Femur (tissue), 1 donor: ENCODE measurements around the gene MATN1.

Experiments used
- DNase-seq: peaks from one replicate; pipeline ENCODE4 v3.0.0-alpha.2; 2017

Gene MATN1

DNA sequence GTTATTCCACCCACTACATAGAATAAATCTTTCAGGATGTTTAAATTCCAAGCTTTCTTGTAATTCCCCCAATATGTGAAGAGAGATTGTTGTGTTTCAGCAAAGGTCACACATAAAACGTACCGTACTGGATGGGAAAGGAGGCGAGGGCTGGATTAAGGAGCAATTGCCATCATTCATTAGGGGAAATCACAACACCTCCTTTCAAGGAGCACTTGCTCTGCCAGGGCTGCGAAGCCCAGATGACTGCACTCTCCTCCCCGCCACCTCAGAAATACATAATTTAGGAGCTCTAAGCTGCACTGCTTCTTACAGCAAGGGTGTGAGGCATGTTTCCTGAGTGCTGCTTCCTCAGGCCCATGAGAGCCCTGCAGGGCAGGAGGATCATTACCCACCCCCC lies 29.6 kb downstream of the MATN1 start:
- no peak for DNase-seq

DNA sequence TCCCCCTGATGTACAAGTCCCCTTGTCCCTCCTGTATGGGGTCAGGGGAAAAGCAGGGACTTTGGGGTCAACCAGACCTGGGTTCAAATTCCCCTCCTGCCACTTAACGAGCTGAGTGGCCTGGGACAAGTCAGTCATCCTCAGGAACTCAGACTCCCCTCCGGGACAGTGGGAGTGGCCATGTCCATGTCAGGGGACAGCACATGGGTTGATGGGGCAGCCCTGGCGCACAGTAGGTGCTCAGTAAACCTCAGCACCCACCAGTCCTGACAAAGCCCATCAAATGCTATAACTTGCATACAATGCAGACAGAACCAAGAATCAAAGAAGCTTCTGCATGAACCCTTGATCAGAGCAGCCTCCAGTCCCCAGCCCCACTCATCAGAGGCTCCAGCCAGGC lies 30.0 kb downstream of the MATN1 start:
- DNase-seq = peak; percentile 12

DNA sequence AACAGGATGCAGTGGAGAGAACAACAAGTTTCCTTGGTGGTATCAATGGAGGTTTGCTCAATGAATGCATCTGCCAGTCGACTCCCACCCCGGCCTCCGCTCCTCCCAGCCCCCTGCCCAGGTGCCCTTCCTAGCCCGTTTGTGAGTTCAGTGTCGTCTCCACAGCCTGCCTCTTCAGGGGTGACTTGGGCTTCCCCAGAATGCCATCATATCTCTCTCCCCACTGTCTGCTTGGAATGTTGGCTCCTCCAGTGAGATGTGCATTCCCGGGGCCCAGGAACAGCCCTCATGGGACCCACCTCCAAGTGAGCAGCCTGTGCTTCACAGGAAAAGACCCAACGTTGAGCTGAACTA lies 30.5 kb downstream of the MATN1 start:
- DNase-seq = peak; percentile 12

DNA sequence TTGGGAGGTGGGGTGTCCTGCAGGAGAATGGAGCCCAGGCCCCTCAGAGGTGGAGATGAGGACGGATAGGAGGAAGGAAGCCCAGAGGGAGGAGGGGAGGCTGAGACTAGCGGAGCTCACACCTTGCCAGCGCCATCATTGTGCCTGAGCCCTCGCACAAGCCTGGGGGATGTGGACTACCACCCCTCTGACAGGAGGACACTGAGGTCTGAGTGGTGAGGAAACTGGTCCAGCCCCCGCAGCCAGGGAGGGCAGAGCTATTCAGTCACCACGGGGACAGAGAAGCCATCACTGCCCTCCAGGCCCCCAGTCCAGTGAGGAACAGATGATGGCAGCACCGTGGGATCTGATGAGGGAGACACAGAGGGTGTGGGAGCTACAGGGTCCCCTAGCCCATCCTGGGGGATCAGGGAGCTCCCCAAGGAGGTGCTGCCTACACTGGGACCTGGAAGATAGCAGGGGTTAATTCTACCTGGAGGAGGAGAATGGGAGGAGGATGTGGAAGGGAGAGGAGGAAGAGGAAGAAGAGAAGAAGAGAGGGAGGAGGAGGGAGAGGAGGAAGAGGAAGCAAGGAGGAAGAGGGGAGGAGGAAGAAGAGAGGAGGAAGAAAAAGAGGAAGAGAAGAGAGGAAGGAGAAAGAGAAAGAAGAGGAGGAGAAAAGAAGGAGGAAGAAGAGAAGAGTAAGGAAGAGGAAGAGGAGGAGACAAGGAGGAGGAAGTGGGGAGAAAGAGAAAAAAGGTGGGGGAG lies 31.0 kb downstream of the MATN1 start:
- peak; percentile 10 for DNase-seq

DNA sequence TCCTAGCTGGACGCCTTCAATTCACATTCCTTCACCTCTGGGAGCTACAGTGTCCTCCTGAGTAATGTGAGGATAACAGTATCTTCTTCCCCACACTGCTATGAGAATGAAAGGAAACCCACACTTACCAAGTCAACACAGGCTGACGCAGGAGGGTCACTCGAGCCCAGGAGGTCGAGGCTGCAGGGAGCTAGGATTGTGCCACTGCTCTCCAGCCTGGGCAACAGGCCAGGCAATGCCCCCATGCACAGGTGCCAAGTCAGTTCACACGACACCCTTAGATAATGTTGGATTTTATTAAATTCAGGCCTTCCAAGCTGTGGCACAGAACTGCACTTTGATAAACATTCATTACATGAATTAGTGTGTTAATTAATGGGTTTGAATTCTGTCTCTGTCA lies 31.9 kb downstream of the MATN1 start:
- peak; percentile 9 for DNase-seq

DNA sequence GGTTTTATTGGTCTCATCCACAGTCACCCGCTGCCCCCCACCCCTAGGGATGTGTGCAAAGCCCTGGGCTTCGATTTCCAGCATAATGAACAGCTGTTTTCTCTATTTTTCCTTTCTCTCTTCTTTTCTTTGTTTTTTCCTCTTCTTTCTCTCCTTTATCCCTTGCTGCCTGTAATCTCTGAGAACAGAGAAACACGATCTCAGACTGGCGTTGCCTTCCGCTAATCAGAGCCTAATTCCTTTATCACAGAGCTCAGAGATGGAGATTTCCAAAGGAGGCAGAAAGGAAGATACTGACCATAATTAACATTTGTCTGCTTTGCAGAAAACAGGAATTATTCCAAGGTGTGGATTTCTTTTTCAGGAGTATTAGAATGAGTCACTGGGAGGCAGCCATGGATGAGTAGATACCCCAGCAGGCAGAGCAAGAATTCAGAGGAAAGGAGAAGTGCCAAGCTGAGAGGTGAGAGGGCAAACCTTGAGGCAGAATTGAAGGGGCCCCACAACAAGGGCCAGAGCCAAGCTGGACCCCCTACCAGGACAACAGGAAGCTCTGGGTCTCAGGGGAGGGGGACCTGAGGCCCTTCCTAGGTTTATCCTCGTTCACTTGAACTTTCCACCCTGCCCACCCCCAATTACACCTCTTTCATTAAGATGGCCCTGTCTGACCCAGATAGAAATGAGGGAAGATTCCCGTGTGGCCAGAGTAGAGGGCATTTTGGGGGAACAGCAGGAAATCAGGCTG lies 33.3 kb downstream of the MATN1 start:
- peak; percentile 10 for DNase-seq

DNA sequence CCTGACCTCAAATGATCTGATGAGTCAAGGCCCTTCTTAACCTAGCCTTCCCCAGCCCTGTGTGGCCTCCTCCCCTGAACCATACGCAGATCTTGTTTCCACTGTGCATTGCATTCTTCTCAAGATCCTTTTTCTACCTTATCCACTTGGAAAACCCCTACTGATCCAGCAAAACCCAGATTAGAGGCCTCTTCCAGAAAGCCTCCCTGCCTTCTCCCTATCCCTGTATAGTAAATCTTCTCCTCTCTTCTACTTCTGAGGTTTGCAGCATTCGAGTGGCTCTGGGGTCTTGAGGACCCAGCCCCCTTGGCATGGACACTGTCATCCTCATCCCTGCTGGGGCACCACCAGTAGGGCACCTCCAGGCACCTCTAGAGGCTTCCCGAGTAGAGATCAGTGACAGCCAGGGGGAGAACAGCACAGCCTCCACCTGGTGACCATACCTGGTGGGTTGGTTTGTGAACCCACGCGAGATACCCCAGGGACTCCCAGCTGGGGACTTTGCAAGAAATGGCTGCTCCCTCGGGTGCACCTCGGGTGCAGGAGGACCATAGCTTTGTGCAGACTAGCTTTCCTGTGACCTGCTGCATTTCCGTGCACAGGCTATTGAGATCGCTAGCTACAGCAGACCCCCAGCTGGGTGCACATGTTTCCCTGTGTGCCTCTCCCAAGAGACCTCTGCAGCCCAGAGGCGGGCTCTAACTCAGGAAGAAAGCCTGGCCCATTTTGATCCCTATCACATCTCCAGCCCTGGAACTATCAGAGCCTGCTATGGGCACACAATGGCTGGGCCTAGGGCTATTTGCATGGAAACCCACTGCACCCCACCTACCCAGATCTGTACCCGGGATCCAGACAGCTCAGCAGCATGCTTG lies 34.2 kb downstream of the MATN1 start:
- DNase-seq = peak; percentile 13

DNA sequence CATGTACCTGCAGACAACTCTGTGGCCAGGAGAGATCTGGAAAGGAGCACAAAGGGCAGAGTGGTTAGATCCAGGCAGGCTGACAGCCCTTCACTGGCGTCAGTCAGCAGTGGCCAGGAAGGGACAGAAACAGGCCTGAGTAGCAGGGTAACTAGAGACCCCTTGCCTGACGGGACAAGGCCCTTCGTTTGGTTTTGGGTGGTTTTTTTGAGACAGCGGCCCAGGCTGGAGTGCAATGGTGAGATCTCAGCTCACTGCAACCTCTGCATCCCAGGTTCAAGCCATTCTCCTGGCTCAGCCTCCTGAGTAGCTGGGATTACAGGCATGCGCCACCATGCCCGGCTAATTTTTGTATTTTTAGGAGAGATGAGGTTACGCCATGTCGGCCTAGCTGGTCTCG lies 34.9 kb downstream of the MATN1 start:
- peak; percentile 4 for DNase-seq

DNA sequence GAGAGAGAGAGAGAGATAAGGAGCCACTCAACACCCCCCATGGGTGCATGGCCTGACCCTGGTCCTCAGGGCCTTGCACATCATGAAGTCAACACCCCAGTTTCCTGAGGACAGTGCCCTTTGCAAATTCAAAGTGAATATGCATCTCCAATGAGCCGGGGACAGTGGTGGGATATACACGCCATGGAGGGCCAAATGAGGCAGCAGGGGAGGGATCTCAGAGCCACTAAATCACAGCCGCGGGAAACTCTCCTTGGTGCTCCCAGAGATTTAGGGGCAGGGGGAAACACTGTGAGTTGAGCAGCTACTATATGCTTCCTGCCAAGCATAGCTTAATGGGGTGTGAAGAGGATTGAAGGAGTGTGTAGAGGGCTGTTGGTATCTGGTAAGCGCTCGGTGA lies 35.5 kb downstream of the MATN1 start:
- DNase-seq = no peak

DNA sequence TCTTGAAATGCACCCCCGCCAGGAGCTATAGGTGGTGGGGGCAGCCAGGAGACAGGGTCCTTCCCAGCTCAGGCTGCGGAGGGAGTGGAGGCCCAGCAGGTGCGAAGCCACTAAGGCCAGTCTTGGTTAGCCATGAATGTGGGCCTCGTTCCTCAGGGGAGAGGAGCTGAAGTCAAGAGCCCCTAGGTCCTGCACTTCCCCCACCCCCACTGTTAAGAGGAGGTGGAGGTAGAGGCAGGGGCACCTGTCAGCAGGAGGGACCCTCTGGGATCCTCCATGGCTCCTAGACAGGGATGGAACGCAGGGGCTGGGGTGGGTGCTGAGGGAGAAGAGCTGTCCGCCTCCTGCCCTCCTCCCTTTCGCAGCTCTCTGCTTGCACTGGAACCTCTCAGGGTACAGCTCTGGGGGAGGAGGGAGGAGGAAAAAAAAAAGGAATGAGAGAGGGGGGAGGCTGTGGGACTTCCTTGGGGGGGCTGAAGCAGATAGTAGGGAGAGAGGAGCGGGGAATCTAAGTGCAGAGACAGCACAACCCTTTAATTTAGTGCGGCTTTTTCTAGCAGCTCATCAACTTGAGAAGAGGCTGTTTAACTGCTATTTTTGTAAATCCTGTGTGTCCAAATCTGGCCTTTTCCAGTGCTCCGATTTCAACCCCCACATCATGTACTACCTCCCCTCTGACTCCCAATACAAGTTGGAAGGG lies 37.0 kb downstream of the MATN1 start:
- DNase-seq = peak; percentile 22

DNA sequence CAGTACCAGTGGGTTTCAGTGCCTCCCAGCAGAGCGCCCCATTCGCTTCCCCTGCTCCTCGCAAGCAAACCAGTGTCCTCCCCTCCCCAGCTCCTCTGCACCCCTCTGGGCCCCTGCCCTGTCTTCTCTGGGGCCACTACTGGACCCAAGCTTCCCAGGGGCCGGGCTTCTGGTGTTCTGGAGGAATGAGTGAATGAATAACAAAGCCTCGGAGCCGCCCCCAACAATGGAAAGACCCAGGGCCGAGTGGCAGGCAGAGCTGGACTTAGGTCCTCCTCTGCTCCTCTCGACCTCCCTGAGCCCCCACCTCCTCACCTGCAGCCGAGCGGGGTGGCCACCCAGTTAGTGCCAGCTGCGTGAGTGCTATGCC lies 37.6 kb downstream of the MATN1 start:
- DNase-seq = peak; percentile 12

DNA sequence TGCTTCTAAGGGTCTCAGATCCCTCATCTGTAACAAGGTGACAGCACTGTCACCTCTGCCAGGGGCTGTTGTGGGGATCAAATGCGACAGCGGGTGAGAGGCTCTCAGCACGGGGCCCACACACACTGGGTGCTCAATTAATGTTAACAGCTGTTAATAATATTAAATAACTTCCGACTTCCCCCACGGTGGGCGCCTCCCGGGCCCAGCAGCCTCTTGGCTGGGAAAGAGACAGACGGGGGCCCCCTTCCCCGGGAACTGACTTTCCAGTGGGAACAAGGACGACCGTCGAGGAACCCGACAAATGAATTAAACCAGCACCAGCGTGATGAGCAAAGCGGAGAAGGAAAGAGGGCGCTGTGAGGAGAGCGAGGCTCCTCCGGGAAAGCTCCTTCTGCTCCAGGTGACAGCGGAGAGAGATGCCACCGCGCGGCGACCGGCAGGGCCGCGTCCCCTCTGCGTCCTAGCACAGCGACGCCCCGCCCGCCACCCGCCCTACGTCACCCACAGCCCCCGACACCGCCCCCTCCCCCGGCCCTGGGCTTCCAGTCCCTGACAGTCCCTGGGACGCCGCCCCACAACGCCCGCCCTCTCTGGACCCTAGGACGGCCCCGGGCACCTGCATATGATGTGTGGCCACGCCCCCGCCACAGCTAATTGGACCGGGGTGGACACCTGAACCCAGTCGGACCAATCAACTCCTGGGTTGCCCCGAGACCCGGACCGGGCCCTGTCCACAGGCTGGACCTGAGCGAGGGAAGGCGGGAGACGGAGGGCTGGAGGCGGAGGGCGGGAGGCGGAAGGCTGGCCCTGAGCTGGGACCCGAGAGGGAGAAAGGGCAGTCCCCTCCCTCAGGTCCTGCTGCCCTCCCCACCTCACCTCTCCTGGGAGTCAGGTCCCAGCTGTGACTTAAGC lies 38.2 kb downstream of the MATN1 start:
- DNase-seq = peak; percentile 25

DNA sequence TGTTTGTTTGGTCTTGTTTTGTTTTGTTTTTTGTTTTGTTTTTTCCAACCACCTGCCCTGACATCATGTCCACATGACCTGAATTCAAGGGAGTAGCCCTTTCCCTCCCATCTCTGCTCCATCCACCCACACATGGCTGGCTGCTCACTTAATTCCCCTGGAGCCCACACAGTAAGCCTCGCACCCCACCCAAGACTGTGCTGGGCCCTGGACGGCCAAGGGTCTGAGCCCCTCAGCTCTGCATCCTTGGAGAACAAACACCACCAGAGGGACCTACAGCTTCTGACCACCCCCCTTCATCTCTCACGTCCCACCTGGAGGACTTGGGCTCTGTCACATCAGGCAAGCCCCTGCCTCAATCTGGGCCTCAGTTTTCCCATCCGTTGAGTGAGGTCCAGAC lies 39.1 kb downstream of the MATN1 start:
- peak; percentile 8 for DNase-seq

DNA sequence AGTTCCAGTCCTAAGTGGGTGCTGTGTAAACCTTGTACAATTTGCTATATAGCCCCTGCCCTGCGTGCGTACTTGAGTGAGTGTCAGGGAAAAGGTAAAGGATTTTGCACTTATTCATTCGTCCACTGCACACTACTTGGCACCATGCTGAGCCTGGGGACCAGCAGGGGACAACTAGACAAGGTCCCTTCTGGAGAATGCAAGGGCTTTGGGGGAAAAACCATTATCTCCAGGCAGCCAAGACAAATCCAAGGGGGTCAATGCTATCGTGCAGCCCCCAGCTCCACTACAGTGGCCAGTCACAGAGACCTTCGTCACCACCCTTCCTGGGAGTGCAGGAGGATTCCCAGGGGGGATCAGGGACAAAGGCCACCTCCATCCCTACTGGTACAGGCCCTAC lies 39.7 kb downstream of the MATN1 start:
- peak; percentile 5 for DNase-seq

DNA sequence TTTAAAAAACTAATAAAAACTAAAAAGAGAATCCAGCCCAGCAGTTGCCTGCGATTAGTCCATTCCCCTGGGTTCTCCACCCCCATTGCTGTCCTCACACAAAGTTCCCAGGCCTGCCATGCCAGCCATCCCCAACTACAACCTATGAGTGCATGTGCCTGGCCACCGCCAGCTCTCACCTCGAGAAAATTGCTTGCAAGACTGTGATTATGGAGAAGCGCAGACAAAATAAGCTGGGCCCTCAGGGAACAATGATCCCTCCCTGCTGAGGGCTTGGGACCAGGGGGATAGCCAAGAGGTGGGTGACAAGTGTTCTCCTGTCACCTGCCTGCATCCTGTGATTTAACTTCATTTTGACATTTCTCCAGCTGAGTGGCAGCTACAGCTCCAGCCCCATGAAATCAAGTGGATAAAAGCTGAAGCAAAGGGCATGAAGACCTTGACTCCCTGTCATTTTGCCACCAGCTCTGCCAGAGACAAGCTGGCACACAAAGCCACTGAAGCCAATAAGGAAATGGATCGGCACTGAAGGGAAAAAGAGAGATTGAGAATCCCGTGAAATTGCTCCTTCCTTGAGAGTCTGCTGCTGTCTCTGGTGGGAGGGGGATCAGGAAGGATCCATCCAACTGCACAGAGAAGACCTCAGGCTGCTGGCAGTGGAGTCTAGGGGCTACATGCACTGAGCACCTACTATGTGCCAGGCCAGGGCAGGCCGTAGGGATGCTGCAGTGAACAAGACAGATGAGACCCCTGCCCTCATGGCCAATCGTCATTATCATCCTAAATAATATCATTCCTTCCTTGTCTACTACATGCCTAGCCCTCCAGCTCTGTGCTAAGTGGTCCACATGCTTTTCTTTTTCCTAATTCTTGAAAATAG lies 40.7 kb downstream of the MATN1 start:
- DNase-seq = peak; percentile 9

DNA sequence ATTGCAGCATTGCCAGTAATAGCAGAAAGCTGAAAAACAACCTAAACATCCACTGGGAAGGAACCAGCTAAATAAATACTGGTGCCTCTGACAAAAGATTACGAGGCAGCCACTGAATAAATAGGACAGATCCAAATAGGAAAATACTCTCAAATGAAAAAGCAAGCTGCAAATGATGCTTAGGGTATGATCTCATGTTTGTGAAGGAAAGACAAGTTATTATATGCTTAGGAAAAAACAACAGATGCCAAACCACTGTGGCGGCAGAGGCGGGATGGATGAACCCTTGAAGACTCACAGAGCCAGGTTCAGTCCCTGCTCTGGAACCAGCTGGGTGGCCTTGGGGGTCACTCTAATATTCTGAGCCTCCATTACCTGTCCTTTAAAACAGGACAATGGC lies 41.6 kb downstream of the MATN1 start:
- DNase-seq = no peak

DNA sequence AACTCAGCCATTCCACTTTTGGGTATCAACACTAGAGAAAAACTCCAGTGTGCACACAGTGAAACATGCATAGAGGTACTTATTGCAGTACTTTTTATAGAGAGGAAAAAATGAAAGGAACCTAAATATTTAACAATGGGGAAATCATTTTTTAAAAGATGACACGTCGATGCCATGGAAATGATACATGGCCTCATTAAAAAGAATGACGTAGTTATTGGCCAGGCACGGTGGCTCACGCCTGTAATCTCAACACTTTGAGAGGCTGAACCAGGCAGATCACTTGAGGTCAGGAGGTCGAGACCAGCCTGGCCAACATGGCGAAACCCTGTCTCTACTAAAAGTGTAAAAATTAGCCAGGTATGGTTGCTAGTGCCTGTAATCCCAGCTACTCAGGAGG lies 42.5 kb downstream of the MATN1 start:
- no peak for DNase-seq

DNA sequence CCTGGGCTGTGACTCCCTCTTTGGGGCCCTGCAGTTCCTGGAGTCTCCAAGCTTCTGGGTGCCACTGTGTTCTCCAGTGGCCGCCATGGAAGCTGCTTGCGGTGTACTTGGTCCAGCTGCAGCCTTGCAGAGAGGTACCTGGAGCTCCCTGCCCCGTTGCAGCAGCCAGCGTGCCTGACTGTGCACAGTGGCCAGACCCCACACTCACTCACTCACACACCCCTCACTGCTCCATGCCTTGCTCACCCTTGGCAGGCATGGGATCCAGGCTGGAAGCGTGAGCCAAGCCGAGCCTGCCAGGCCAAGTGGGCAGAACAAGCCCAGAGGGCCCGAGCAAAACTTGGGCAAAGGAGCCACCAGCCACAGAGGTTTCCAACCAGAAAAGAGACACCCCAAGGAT lies 43.0 kb downstream of the MATN1 start:
- DNase-seq = no peak

DNA sequence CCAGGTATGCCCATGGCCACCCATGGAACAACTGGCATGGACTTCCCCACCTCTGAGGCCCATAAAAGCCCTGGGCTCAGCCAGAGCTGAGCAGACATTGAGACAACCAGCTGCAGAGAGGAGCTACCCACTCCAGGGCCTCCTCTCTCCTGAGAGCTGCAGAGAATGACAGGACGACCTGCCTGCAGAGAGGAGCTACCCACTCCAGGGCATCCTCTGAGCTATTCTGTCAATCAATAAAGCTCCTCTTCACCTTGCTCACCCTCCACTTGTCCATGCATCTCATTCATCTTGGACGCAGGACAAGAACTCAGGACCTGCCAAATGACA lies 43.4 kb downstream of the MATN1 start:
- no peak for DNase-seq

DNA sequence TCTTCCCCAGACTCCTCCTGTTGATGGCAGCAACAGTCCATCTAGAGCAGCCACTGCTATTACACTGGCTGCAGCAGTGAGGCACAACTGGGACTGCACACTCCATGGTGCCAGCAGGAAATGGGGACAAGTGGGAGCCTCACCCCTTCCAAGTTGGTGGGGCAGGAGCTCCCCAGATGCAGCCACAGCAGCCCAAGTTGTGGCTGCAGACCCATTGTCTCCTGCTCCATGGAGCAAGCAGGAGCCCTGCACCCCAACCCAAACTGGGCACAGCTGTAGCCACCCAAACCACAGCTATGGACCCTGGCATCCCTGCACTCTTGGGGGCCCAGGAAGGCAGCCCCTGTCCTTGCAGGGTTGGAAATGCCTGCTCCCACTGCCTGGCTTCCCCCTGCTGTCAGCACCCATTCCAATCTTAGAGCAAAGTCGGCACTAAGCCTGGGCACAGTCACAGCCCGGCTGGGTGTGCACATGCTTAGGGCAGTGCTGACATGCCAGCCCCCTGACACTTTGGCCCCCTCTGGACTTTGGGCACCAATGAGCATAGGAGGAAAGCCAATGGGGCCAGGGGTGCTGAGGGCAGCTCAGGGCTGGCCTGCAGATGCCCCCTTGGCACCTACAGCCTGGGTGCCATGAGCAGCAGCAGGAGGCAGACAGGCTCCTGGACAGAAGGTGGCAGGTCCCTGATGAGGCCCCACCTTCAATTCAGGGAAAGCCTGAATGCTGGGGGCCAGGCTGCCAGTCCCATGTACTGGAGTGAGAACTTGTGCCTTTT lies 44.0 kb downstream of the MATN1 start:
- DNase-seq = no peak
